ENCODE measurements around the gene PROKR2. TPM values are rescaled to one million over a fixed set of nuclear protein-coding genes. Genes with fewer than 3 reads are reported as not detected.
A peak's percentile ranks its signal among the peaks of the same experiment; 100 is the strongest.

Gene PROKR2
- not detected in 3 replicates for total RNA-seq
- long read RNA-seq: 0 reads

DNA sequence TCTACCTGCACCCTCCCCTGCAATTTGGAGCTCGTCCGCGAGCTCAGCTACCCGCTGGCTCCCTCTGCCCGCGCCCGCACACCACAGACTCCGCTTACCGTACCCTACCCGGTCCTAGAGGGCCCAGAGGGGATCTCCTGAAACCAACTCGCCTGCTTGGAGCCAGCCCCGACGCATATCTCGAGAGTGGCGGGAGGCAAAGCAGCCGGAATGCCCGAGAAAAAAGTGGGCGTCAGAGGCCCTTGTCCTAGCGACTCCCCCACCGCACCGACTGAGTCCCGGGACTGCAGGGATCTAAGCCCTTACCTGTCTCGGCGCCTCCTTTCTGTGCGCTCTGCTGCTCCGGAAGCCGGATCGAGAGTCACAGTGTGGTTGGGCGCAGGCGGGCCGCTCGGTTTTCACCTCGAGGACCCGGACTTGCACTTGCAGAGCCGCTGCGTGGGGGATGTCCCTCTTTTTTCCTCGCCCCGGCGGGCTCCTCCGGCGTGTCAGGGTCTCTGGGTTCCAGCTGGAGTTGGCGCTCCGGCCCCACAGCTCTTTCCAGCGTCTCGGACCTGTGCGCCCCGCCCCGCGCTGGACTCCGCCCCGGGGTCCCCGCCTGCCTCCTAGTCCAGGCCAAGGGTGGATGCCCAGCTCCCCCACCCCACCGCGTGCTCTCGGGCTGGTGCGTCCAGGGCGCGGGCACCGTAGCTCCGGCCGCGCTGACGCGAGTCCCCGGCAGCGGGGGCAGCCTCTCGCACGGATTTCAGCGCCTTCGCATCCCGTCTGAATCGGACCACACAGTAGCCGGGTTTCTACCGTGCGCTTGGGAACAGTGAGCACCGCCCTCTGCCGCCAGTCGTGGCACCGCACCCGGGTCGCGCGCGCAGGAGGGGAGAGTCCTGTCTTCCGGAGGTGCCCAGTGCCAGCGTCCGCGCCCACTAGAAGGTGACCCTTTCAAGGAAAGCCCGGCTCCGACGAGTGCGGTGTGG lies at the start of gene PROKR2:
Gene PROKR2, minus strand, starts transcription at position 767 of the 971 bp plus-strand sequence. CDS start 2,585 bp downstream, outside the sequence.
- TF ChIP-seq, protein P1, sequence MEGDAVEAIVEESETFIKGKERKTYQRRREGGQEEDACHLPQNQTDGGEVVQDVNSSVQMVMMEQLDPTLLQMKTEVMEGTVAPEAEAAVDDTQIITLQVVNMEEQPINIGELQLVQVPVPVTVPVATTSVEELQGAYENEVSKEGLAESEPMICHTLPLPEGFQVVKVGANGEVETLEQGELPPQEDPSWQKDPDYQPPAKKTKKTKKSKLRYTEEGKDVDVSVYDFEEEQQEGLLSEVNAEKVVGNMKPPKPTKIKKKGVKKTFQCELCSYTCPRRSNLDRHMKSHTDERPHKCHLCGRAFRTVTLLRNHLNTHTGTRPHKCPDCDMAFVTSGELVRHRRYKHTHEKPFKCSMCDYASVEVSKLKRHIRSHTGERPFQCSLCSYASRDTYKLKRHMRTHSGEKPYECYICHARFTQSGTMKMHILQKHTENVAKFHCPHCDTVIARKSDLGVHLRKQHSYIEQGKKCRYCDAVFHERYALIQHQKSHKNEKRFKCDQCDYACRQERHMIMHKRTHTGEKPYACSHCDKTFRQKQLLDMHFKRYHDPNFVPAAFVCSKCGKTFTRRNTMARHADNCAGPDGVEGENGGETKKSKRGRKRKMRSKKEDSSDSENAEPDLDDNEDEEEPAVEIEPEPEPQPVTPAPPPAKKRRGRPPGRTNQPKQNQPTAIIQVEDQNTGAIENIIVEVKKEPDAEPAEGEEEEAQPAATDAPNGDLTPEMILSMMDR (IDR thresholded peaks at IDR 0.05): no peak
- Mint-ChIP-seq H3K27me3 (ENCODE audit: low read depth) (peaks cover 57% of the 10 kb centered on the region), H3K4me1 (ENCODE audit: low read depth) (no peaks in the 10 kb centered on the region), H3K4me3 (ENCODE audit: unreplicated experiment) (no peak within 1 kb of the TSS), H3K9me3 (ENCODE audit: low read depth) (peaks cover 3% of the 10 kb centered on the region), H3K36me3 (ENCODE audit: low read depth) (no peaks in the 10 kb centered on the region), H3K27ac (ENCODE audit: unreplicated experiment) (no peak within 1 kb of the TSS)
- DNase-seq (ENCODE audit: low spot score): peak; percentile 90

DNA sequence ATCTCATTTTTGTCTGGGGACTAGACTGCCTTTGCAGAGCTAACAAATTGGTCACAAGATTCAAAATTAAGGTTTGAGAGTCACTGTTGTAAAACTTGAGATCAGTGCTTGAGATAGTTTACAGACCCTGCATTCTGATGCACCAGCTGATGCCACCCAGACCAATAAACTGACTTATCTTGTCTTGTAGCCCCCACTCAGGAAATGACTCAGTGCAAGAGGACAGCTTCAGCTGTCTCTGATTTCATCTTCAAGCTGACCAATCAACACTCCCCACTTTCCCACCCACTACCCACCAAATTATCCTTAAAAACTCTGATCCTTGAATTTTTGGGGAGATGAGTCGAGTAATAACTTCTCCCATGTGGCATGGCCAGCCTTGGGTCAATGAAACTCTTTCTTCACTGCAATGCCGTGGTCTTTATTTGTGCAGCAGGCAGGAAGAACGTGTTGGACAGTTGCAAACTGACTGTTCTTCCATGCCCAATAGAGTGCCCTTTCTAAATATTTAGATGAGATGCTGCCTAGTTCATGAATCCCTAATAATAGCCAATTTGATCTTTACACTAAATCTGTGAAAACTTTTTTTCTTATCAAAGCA lies 48.3 kb upstream of the PROKR2 start:
- H3K4me1 Mint-ChIP-seq (ENCODE audit: low read depth): peaks cover 3% of the 10 kb centered on the region
- peaks cover 4% of the 10 kb centered on the region for H3K27me3 Mint-ChIP-seq (ENCODE audit: low read depth)
- H3K27ac Mint-ChIP-seq (ENCODE audit: unreplicated experiment): no peak overlapping the region
- TF ChIP-seq, protein P1 (IDR thresholded peaks at IDR 0.05): no peak
- no peaks in the 10 kb centered on the region for H3K36me3 Mint-ChIP-seq (ENCODE audit: low read depth)
- H3K9me3 Mint-ChIP-seq (ENCODE audit: low read depth): peaks cover 21% of the 10 kb centered on the region
- no peak for DNase-seq (ENCODE audit: low spot score)
- H3K4me3 Mint-ChIP-seq (ENCODE audit: unreplicated experiment): no peak overlapping the region

DNA sequence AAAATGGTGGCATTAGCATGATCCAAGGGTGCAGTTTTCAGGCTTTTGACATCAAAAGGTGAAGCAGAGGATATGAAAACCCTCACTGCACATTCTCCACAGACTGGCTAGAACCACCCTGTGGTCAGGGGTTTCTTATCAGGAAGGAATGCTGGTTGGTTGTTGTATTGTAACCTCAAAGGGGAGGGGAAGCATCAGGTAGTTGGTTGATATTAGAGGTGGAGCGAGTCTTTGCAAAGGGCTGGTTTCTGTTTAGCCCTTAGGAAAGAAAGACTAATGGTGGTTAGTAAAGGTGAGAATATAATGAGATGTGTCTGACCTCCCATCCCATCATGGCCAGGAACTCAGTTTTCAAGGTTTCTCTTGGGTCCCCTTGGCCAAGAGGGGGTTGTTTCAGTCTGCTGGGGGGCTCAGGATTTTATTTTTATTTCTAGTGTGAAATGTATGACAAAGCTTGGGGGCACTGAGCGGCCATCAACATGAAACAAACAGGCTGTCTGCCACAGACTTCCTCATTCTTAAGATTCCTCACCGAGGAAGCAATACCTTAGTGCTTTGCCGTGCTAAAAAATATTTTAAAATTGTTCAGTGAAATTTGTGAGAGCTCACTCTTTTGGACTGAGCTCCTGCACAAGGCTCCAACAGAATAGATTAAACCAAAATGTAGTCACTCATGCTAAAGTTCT lies 47.5 kb upstream of the PROKR2 start:
- no peak overlapping the region for H3K4me3 Mint-ChIP-seq (ENCODE audit: unreplicated experiment)
- peaks cover 3% of the 10 kb centered on the region for H3K4me1 Mint-ChIP-seq (ENCODE audit: low read depth)
- H3K9me3 Mint-ChIP-seq (ENCODE audit: low read depth): peaks cover 24% of the 10 kb centered on the region
- no peaks in the 10 kb centered on the region for H3K27me3 Mint-ChIP-seq (ENCODE audit: low read depth)
- TF ChIP-seq, protein P1 (IDR thresholded peaks at IDR 0.05): no peak
- DNase-seq (ENCODE audit: low spot score): no peak
- no peak overlapping the region for H3K27ac Mint-ChIP-seq (ENCODE audit: unreplicated experiment)
- no peaks in the 10 kb centered on the region for H3K36me3 Mint-ChIP-seq (ENCODE audit: low read depth)

DNA sequence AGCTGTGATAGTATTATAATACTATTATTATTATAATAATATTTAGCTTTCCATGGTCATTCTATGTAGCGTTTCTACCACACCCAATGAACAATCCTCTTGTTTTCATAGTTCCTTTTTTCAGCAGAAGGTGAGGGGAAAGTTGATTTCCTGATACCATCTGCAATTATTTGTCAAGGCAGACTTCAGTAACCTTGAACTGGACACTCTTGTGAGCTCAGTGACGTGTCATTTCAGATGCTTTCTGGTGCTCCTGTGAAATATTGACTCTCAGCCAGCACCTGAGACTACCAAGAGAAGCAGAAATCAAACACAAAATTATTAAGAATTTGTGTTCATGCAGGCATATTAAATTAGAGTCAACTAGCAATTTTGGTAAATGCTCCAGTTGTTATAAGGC lies 46.0 kb upstream of the PROKR2 start:
- no peak overlapping the region for H3K27ac Mint-ChIP-seq (ENCODE audit: unreplicated experiment)
- peaks cover 27% of the 10 kb centered on the region for H3K9me3 Mint-ChIP-seq (ENCODE audit: low read depth)
- peaks cover 3% of the 10 kb centered on the region for H3K4me1 Mint-ChIP-seq (ENCODE audit: low read depth)
- TF ChIP-seq, protein P1 (IDR thresholded peaks at IDR 0.05): no peak
- no peak for DNase-seq (ENCODE audit: low spot score)
- no peaks in the 10 kb centered on the region for H3K27me3 Mint-ChIP-seq (ENCODE audit: low read depth)
- H3K36me3 Mint-ChIP-seq (ENCODE audit: low read depth): no peaks in the 10 kb centered on the region
- no peak overlapping the region for H3K4me3 Mint-ChIP-seq (ENCODE audit: unreplicated experiment)

DNA sequence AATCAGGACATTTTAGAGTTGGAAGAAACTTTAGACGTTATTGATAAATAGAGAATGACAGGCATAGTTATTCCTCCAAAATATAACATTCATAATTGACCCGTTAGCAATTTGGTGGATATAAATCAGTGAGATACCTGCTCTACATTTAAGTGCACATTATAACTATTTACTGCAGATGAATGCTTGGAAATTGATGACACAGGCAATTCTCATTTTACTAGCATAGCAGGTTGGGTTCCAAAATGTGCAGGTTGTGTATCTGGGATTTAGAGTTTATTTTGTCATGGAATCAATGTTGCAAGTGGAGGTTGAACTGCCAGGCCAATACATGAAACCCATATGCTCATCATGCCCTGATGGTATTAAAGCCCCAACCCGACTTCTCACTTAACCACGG lies 44.4 kb upstream of the PROKR2 start:
- H3K36me3 Mint-ChIP-seq (ENCODE audit: low read depth): no peaks in the 10 kb centered on the region
- H3K27ac Mint-ChIP-seq (ENCODE audit: unreplicated experiment): no peak overlapping the region
- H3K27me3 Mint-ChIP-seq (ENCODE audit: low read depth): no peaks in the 10 kb centered on the region
- no peak for DNase-seq (ENCODE audit: low spot score)
- TF ChIP-seq, protein P1 (IDR thresholded peaks at IDR 0.05): no peak
- peaks cover 21% of the 10 kb centered on the region for H3K9me3 Mint-ChIP-seq (ENCODE audit: low read depth)
- H3K4me3 Mint-ChIP-seq (ENCODE audit: unreplicated experiment): no peak overlapping the region
- peaks cover 3% of the 10 kb centered on the region for H3K4me1 Mint-ChIP-seq (ENCODE audit: low read depth)
